ENCODE results near the gene JAKMIP2.

The JAKMIP2 gene

DNA sequence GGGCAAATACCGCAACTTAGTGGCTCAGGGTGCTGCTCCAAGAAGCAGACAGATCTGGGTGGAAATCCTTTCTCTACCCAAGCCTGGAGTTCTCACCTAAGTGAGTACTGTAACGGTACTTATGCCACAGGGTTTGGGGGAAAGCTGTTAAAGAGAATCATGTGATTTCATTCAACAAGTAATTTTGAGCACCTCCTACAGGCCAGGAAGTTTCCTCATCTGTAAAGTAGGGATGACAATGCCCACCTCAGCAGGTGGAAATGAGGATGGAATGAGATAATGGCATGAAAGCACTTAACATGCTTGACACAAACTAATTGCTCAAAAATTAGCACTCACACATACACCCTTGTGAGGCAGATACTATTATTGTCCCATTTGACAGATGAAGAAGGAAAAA lies 114.1 kb downstream of the JAKMIP2 start:
- DNase-seq (ENCODE audit: low read depth, low spot score), result no peak

GRCh38 chr5:147667363-147667762 lies 115.2 kb downstream of the JAKMIP2 start:
- Histone ChIP-seq H3K36me3 (ENCODE audit: insufficient read depth, low read length) (peaks cover 62% of the 10 kb centered on the region), H3K27ac (no peak overlapping the region), H3K9me3 (ENCODE audit: low read depth, low read length) (no peaks in the 10 kb centered on the region), H3K9ac (ENCODE audit: insufficient read length) (no peak overlapping the region), H3K4me3 (no peak overlapping the region)
- DNase-seq (ENCODE audit: low read depth, low spot score), result no peak
- TF ChIP-seq POLR2AphosphoS5 (IDR thresholded peaks at IDR 0.05; ENCODE audit: borderline replicate concordance, low read depth, low read length) (no peak), FOXP2 (optimal IDR thresholded peaks at IDR 0.05; ENCODE audit: control extremely low read depth, extremely low read length, insufficient read depth) (no peak), EZH2 (IDR thresholded peaks at IDR 0.05) (no peak)

More for the DNA sequence above, 114.1 kb downstream of the JAKMIP2 start:
- peaks cover 61% of the 10 kb centered on the region for H3K36me3 ChIP-seq (ENCODE audit: insufficient read depth, low read length)
- H3K9me3 ChIP-seq (ENCODE audit: low read depth, low read length), result no peaks in the 10 kb centered on the region
- no peak overlapping the region for H3K4me3 ChIP-seq
- no peak for TF ChIP-seq FOXP2 (optimal IDR thresholded peaks at IDR 0.05; ENCODE audit: control extremely low read depth, extremely low read length, insufficient read depth)
- TF ChIP-seq EZH2 (IDR thresholded peaks at IDR 0.05), result no peak
- no peak for TF ChIP-seq POLR2AphosphoS5 (IDR thresholded peaks at IDR 0.05; ENCODE audit: borderline replicate concordance, low read depth, low read length)
- H3K27ac ChIP-seq, result no peak overlapping the region
- no peak overlapping the region for H3K9ac ChIP-seq (ENCODE audit: insufficient read length)

DNA sequence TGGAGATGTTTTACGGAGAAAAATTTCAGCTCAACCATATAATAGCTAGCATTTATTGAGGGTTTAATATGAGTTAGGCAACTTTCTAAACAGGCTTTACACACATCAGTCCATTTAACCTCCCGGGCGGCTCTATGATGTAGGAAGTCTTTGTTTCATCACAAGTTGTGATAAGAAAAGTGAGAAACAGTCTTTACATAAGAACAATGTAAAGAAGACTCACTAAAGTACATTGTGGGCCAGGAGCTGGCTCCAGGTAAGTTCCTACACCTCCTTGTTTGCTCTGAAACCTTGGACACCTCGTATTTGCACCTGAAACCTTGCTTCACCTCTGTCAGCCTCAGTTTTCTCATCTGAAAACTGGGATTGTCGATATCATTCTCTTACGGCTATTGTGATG lies 116.1 kb downstream of the JAKMIP2 start:
- Histone ChIP-seq H3K27ac (no peak overlapping the region), H3K36me3 (ENCODE audit: insufficient read depth, low read length) (peaks cover 64% of the 10 kb centered on the region), H3K9ac (ENCODE audit: insufficient read length) (no peak overlapping the region), H3K9me3 (ENCODE audit: low read depth, low read length) (no peaks in the 10 kb centered on the region), H3K4me3 (no peak overlapping the region)
- TF ChIP-seq EZH2 (IDR thresholded peaks at IDR 0.05) (no peak), FOXP2 (optimal IDR thresholded peaks at IDR 0.05; ENCODE audit: control extremely low read depth, extremely low read length, insufficient read depth) (no peak), POLR2AphosphoS5 (IDR thresholded peaks at IDR 0.05; ENCODE audit: borderline replicate concordance, low read depth, low read length) (no peak)
- DNase-seq (ENCODE audit: low read depth, low spot score), result no peak

DNA sequence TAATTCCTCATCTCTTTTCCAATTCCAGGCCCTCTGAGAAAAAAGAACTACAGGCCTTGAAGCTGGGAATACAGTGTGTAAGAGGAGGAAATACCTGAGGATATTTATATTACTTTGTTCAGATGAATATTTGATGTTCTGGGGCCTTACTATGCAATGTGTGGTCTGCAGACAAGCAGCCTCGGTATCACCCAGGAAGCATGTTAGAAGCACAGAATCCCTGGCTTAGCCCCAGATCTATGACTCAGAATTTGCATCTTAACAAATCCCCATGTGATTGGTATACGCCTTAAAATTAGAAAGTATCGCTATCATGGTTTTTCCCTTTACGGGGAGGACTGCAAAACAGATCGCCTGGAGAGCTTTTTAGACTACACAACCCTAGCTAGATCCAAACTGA lies 121.0 kb downstream of the JAKMIP2 start:
- H3K9me3 ChIP-seq (ENCODE audit: low read depth, low read length), result no peaks in the 10 kb centered on the region
- no peak for DNase-seq (ENCODE audit: low read depth, low spot score)
- H3K36me3 ChIP-seq (ENCODE audit: insufficient read depth, low read length), result peaks cover 61% of the 10 kb centered on the region
- H3K9ac ChIP-seq (ENCODE audit: insufficient read length), result no peak overlapping the region
- TF ChIP-seq FOXP2 (optimal IDR thresholded peaks at IDR 0.05; ENCODE audit: control extremely low read depth, extremely low read length, insufficient read depth) (no peak), POLR2AphosphoS5 (IDR thresholded peaks at IDR 0.05; ENCODE audit: borderline replicate concordance, low read depth, low read length) (no peak), EZH2 (IDR thresholded peaks at IDR 0.05) (no peak)
- no peak overlapping the region for H3K27ac ChIP-seq
- H3K4me3 ChIP-seq, result no peak overlapping the region

DNA sequence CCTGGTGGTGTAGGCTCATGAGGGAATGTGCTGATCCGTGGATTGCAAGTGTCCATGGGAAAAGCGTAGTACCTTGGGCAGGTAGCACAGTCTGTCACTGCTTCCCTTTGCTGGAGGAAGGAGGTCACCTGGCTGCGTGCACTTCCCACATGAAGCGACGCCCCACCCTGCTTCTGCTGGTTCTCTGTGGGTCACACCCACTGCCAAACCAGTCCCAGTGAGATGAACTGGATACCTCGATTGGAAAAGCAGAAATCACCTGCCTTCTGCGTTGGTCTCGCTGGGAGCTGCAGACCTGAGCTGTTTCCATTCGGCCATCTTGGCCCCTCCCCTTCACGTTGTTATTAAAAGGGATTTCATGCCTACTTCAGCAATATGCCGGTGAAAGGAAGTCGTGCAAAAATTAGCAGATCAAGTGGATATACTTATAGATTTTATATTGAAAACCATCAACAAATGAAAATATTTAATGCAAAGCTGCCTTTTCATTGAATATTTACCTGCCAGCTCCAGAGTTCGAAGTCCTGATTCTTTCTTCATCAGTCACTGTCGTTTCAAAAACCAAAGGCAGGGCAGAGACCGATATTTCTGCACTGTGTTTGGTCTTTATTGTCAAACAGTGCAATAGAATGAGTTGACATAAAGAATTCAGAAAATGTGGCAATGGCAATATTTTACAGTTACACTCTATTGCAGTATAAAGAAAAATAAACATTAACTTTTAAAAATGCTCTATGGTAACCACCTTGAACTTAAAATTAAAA lies 123.2 kb downstream of the JAKMIP2 start:
- Histone ChIP-seq H3K9ac (ENCODE audit: insufficient read length) (no peak overlapping the region), H3K36me3 (ENCODE audit: insufficient read depth, low read length) (peaks cover 59% of the 10 kb centered on the region), H3K4me3 (no peak overlapping the region), H3K27ac (no peak overlapping the region), H3K9me3 (ENCODE audit: low read depth, low read length) (no peaks in the 10 kb centered on the region)
- TF ChIP-seq FOXP2 (optimal IDR thresholded peaks at IDR 0.05; ENCODE audit: control extremely low read depth, extremely low read length, insufficient read depth) (no peak), EZH2 (IDR thresholded peaks at IDR 0.05) (no peak), POLR2AphosphoS5 (IDR thresholded peaks at IDR 0.05; ENCODE audit: borderline replicate concordance, low read depth, low read length) (no peak)
- no peak for DNase-seq (ENCODE audit: low read depth, low spot score)

DNA sequence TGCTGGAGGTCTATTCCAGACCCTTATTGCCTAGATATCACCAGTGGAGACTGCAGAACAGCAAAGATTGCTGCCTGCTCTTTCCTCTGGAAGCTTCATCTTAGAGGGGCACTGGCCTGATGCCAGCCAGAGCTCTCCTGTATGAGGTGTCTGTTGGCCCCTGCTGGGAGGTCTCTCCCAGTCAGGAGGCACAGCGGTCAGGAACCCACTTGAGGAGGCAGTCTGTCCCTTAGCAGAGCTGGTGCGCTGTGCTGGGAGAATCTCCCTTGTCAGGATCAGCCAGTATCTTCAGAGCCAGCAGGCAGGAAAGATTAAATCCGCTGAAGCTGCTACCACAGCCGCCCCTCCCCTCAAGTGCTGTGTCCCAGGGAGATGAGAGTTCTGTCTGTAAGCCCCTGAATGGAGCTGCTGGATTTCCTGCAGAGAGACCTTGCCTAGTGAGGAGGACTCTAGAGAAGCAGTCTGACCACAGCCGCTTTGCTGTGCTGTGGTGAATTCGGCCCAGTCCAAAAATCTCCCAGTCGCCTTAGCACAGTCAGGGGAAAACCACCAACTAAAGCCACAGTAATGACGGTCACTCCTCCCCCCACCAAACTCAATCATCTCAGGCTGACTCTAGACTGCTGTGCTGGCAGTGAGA lies 124.1 kb downstream of the JAKMIP2 start:
- Histone ChIP-seq H3K4me3 (no peak overlapping the region), H3K36me3 (ENCODE audit: insufficient read depth, low read length) (peaks cover 54% of the 10 kb centered on the region)
- DNase-seq (ENCODE audit: low read depth, low spot score), result no peak

DNA sequence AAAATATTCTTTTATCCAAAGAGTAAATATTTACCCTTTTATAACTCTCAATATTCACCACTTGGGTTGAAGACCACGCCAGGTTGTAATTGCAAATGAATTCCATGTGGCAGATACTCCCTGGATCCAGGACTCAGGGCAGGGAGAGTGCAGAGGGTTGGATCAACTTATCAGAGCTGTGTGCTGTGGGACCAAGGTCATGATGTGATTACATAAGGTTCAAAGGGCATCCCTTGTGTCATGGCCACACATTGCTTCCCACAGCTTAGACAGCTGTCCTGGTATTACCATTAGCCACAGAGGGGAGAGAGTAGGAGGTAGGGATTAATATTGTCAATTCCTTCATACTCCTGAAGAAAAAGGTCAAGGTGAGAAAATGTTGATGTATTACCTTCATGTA lies 133.9 kb downstream of the JAKMIP2 start:
- H3K9me3 ChIP-seq (ENCODE audit: low read depth, low read length), result no peaks in the 10 kb centered on the region
- H3K36me3 ChIP-seq (ENCODE audit: insufficient read depth, low read length), result peaks cover 78% of the 10 kb centered on the region
- H3K4me3 ChIP-seq, result no peak overlapping the region
- no peak overlapping the region for H3K27ac ChIP-seq
- TF ChIP-seq FOXP2 (optimal IDR thresholded peaks at IDR 0.05; ENCODE audit: control extremely low read depth, extremely low read length, insufficient read depth), result no peak
- no peak for TF ChIP-seq POLR2AphosphoS5 (IDR thresholded peaks at IDR 0.05; ENCODE audit: borderline replicate concordance, low read depth, low read length)
- no peak for TF ChIP-seq EZH2 (IDR thresholded peaks at IDR 0.05)
- no peak overlapping the region for H3K9ac ChIP-seq (ENCODE audit: insufficient read length)
- no peak for DNase-seq (ENCODE audit: low read depth, low spot score)

More for the DNA sequence above, 124.1 kb downstream of the JAKMIP2 start:
- Histone ChIP-seq H3K9ac (ENCODE audit: insufficient read length) (no peak overlapping the region), H3K9me3 (ENCODE audit: low read depth, low read length) (no peaks in the 10 kb centered on the region), H3K27ac (no peak overlapping the region)
- TF ChIP-seq FOXP2 (optimal IDR thresholded peaks at IDR 0.05; ENCODE audit: control extremely low read depth, extremely low read length, insufficient read depth) (no peak), EZH2 (IDR thresholded peaks at IDR 0.05) (no peak), POLR2AphosphoS5 (IDR thresholded peaks at IDR 0.05; ENCODE audit: borderline replicate concordance, low read depth, low read length) (no peak)

DNA sequence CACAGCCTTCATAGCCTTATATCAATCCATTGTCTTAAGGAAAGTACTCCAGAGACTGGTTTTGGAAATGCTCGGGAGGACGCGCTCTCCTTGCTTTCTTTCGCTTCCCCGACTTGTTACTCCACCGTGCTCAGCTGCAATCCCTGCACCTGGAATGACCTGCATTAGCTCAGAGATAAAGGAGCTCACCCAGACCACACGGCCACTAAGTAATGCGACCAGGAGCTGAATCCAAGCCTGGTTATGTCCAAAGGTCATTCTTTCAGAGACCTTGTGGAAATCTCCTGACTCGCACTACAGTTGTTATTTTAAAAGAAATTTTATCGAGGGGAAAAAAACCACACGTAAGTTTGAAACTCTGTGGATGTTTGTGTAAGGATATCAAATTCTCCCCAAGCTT lies 137.3 kb downstream of the JAKMIP2 start:
- no peak overlapping the region for H3K27ac ChIP-seq
- H3K9ac ChIP-seq (ENCODE audit: insufficient read length), result no peak overlapping the region
- DNase-seq (ENCODE audit: low read depth, low spot score), result no peak
- H3K36me3 ChIP-seq (ENCODE audit: insufficient read depth, low read length), result peaks cover 91% of the 10 kb centered on the region
- H3K4me3 ChIP-seq, result no peak overlapping the region
- TF ChIP-seq EZH2 (IDR thresholded peaks at IDR 0.05) (no peak), FOXP2 (optimal IDR thresholded peaks at IDR 0.05; ENCODE audit: control extremely low read depth, extremely low read length, insufficient read depth) (no peak), POLR2AphosphoS5 (IDR thresholded peaks at IDR 0.05; ENCODE audit: borderline replicate concordance, low read depth, low read length) (no peak)
- no peaks in the 10 kb centered on the region for H3K9me3 ChIP-seq (ENCODE audit: low read depth, low read length)

Measured in SK-N-MC (cell line).